NCI-H128 (cell line): ENCODE data around the gene KRTAP10-1.
"Not testable (repeated sequence)": the region's sequence is repeated elsewhere in the genome, so short reads cannot be mapped to it uniquely, and the experiment has no call there.

ENCODE experiments used
- DNase-seq: peaks from one replicate; lab custom pipeline; 2025; ENCODE audit not compliant: unreplicated experiment; lab: John Stamatoyannopoulos, UW

The KRTAP10-1 gene, protein sequence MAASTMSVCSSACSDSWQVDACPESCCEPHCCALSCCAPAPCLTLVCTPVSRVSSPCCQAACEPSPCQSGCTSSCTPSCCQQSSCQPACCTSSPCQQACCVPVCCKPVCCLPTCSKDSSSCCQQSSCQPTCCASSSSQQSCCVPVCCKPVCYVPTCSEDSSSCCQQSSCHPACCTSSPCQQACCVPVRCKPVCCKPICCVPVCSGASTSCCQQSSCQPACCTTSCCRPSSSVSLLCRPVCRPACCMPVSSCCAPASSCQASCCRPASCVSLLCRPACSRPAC

DNA sequence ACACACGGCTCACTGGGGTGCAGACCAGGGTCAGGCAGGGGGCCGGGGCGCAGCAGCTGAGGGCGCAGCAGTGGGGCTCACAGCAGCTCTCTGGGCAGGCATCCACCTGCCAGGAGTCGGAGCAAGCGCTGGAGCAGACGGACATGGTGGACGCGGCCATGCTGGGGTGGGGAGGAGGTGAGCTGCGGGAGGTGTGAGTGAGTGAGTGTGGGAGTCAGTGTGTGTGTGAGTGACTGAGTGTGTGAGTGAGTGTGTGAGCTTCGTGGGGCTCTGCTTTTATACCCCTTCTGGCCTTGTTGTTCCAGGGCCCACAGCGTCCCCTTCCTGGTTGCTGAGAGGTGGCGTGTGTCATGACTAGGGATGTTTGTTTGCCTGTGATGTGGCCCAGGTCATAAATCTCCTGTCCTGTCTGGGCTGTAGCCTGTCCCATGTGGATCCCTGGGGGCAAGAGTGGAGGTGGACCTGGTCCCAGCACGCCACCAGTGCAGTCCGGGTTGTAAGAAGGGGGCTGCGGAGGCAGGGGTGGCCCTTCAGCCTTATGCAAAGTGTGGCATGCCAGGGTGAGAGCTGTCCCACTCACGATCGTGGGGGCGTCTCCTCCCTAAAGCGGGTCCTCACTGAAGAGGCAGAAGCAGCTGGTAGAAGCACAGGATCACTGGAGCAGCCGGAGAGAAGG, at the start of gene KRTAP10-1:
Gene KRTAP10-1, minus strand, starts transcription at position 205 of the 676 bp plus-strand sequence. Its CDS starts 45 bp downstream, at position 160.
- no peak for DNase-seq

DNA sequence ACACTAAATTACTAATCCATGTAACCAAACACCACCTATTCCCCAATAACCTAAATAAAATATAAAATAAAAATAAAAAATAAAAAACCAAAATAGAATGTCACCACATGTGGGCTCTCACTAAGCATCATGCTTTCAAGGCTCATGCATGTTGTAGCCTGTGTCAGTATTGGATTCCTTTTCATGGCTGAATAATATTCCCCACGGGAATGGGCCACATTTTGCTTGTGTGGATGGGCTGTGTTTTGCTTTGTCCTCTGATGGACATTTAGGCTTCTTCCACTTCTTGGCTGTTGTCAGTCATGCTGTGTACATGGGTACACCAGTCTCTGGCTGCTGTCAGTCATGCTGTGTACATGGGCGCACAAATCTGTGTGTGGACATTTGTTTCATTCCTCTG, 49.1 kb upstream of the KRTAP10-1 start:
- DNase-seq: no peak

DNA sequence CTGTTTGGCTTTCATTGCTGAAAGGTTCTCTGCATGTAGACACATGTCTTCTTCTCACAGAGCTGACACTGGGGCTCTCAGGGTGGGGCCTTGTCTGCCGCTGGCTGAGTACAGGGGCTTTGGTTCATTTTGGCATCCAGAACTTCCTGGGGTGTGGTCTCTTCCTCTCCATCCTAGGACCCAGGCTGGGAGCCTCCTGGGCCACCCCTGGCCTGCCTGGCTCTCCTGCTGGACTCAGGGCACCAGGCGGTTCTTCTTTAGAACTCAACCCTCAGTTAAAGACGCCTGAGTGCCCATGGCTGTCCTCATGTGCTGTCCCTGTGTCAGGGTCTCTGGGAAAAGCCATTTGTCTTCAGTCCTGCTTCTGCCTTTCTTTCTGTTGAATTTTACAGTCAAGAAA, 45.9 kb upstream of the KRTAP10-1 start:
- DNase-seq: no peak

DNA sequence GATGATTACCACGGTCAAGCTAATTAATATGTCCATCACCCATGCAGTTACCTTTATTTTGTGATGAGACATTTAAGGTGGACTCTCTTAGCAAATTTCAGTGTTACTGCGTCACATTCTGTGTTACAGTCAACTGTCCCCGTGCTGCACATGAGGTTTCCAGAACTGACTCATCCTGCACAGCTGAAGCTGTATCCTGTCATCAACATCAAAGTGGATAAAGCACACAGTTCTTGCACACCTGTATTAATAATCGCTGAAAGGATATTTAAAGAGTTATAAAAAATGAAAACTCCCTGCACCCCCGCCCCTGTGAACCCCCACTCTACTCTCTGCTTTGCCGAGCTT, 43.8 kb upstream of the KRTAP10-1 start:
- no peak for DNase-seq

DNA sequence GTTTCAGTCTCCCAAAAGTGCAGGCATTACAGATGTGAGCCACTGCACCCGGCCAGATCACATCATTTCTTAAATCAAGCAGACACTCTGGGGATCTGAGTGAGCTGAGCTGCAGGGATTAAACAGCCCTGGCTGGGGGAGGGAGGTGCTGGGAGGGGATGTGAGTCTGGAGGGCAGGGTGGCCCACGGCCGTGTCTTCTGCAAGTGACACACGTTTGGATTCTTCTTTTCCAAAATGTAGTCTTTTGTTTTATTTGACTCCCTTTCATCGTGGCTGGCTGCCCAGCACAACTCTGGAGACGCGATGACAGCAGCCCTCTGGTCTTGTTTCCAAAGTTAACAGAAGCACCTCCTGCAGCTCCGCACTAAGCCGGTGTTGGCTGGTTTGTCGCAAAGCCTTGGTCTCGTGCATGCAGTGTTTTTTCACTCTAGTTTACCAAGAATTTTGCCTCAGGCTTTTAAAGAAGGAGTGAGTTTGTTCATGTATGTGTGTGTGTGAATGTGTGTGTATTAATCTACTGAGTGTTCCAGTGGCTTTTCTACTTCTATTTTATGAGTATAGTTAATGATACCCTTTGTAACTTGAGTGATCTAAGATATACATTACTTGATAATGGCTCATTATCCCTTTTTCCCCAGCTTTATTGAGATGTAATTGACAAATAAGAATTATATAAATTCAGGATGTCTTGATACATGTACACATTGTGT, 43.2 kb upstream of the KRTAP10-1 start:
- DNase-seq: no peak

DNA sequence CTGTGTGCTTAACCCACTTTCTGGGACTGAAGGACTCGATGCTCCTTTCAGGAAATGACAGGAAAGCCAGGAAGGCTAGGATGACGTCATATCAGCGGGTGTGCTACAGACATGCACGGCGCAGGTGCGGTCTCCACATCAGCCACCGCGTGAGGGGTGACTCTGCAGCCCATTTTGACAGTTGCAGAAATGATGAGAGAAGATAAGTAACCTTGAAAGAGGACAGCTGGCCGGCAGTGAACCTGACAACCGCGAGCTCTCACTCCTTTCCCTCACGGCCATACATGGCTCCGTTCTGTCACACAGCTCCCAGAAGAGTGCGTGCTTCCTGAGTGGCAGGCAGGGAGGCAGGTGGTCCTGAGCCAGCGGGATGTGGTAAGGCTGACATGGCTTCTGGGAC, 42.1 kb upstream of the KRTAP10-1 start:
- no peak for DNase-seq

DNA sequence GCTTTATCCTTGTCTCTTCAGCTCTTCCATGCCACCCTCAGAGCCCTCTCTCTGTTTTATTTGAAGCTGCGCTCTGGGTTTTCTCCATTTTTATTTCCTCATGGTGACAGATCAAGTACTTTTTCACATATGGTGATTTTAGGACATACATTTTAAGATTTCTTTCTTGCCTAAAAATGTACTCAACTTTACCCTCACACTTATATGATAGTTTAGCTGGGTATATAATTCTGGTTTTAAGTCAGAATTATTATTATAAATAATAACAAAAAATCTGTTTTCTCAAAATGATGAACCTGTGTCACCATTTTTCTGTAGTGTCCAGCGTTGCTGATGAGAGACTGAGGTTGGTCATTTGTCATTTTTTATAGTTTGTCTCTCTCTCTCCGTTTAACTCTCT, 41.2 kb upstream of the KRTAP10-1 start:
- no peak for DNase-seq

DNA sequence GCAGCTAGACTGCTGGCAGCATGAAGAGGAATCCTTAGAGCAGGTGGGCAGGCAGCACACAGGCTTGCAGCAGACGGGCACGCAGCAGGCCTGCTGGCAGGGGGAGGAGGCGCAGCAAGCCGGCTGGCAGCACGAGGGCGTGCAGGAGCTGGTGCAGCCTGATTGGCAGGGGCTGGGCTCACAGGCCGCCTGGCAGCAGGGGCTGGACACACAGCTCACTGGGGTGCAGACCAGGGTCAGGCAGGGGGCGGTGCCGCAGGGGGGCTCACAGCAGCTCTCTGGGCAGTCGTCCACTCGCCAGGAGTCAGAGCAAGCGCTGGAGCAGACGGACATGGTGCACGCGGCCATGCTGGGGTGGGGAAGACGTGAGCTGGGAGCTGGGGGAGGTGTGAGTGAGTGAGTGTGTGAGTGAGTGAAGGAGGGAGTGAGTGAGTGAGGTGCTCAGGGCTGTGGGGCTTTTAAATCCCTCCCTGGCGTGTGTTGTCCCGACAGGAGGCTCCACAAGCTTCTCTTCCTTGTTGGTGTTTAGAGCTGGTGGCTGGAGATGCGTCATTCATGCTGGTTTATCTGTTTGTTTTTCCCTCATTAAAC, 40.3 kb upstream of the KRTAP10-1 start, which contains the start of gene KRTAP10-5:
Gene KRTAP10-5, minus strand, starts transcription at position 374 of the 591 bp plus-strand sequence. Its CDS starts 26 bp downstream, at position 348.
- DNase-seq: not testable (repeated sequence)

DNA sequence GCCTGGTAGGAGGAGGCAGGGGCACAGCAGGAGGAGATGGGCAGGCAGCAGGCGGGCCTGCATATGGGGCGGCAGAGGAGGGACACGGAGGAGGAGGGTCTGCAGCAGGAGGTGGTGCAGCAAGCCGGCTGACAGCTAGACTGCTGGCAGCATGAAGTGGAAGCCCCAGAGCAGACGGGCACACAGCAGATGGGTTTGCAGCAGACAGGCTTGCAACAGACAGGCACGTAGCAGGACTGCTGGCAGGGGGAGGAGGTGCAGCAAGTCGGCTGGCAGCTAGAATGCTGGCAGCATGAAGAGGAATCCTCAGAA, 39.8 kb upstream of the KRTAP10-1 start:
- DNase-seq: no peak

DNA sequence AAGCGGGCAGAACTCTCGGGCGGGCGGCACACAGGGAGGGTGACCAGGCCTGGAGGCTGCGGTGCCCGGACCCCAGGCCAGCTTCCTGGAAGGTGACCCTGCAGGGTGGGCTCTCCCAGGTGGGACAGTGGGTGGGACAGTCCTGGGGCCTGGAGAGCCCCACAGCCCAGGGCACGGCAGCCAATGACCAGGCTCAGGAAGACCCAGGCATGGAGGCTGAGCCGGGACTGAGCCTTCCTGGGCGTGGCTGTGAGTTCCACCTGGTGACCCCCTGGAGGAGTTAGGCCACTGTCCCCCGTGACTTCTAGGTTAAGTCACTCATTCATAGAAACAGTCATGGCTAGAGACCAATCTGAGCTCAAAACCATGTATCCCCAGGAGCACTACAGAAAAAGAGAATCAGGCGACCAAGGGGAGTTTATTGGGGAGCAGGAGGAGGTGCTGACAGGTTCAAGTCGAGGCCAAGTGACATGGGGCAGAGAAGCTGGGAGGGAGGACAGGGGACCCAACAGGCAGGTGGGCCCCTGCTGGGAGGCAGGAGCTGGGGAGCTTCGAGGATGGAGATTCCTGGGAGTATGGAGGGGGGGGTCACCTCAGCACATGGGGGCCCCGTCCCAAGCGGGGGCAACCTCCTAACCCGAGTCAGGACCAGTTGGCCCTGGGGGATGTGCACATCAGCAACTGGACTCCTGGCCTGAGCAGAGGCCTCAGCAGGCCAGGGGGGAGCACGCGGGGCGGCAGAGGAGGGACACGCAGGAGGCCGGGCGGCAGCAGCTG, 39.2 kb upstream of the KRTAP10-1 start:
- no peak for DNase-seq

DNA sequence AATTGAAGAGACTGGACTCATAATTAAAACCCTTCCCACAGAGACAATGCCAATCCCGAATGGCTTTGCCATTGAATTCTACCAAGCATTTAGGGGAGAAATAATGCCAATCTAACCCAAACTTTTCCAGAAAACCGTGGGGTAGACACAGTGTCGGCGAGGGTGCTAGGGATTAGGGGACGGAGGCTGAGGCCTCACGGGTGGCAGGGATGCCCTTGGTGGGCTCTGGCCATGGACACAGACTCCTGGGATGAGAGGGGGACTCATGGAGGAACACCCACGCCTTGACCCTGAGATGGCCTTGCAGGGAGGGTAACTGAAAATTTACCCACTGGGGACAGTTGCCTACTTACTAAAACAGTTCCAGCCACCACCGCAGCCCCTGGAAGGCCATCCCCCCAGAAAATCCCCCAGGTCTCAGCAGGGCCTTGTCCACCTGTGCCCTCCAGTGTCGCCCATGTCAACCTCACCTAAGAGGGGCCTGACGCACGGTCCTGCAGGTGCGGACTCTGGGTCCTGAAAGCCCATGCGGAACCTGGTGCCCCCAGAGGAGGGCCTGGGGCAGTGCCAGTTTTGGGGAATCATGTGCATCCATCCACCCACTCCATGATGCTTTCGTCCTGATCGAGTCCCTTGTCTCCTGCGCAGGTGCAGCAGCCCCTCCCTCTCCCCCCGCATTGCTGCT, 38.5 kb upstream of the KRTAP10-1 start:
- DNase-seq: no peak

DNA sequence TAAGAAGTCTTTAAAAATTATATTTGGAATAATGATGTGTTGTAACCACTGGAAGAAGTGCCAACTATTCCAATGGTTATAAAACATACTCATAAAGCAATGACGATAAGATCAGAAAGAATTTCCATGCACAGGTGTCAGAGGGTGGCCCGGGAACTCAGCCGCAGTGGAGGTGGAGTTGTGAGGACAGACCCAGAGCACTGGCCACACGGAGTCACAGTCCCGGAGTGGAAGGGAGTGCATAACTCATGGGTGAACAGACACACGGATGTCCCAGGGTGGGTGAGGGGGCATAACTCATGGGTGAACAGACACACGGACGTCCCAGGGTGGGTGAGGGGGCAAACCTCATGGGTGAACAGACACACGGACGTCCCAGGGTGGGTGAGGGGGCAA, 36.0 kb upstream of the KRTAP10-1 start:
- DNase-seq: no peak

DNA sequence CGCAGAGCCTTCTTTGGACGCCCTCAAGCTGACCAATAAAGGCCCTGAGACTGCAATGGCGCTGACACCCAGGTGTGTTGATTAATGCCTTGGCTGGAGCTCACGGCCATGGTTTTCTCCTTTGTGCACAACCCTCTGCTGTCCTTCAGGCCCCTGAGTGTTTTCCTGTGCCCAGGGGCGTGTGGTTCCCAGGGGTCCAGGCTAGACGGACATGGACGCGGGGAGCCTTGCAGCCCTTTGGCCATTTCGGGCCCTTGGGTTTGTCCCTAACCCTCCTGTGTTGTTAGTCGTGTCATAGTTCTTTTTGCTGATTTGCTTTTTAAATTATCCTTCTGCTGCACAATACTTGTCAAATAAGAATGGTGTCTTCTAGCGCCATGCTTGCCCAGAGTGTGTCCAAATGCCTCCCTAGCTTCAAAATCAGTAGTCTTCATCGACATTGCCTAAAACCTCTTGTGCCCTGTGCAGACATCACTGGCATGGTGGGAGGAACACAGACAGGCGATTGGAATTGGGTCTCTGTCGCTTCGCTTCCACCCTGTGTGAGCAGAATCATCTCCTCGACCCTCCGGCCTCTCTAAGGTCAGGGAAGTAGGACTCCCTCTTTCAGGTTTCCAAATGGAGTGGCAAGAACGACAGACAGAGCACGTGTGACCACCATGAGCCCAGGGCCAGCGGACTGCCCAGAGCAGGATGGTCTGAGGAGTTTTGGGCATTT, 35.5 kb upstream of the KRTAP10-1 start:
- no peak for DNase-seq

DNA sequence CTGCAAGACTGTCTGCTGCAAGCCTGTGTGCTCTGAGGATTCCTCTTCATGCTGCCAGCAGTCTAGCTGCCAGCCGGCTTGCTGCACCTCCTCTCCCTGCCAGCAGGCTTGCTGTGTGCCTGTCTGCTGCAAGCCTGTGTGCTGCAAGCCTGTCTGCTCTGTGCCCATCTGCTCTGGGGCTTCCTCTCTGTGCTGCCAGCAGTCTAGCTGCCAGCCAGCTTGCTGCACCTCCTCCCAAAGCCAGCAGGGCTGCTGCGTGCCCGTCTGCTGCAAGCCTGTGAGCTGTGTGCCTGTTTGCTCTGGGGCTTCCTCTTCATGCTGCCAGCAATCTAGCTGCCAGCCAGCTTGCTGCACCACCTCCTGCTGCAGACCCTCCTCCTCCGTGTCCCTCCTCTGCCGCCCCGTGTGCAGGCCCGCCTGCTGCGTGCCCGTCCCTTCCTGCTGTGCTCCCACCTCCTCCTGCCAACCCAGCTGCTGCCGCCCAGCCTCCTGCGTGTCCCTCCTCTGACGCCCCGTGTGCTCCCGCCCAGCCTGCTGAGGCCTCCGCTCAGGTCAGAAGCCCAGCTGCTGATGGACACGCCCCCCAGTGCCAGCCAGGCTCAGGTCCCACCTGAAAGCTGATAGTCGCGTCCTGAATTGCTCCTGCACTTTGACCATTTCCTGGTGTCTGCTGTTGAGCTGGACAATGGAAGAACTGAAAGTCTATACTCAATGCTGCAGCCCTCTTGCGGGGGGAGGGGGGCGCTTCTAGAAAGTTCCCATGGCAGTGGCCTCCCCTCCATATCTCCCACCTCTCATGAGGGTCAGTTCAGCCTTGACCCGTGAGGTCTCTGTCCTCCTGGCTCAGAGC, 34.7 kb upstream of the KRTAP10-1 start:
- DNase-seq: no peak

DNA sequence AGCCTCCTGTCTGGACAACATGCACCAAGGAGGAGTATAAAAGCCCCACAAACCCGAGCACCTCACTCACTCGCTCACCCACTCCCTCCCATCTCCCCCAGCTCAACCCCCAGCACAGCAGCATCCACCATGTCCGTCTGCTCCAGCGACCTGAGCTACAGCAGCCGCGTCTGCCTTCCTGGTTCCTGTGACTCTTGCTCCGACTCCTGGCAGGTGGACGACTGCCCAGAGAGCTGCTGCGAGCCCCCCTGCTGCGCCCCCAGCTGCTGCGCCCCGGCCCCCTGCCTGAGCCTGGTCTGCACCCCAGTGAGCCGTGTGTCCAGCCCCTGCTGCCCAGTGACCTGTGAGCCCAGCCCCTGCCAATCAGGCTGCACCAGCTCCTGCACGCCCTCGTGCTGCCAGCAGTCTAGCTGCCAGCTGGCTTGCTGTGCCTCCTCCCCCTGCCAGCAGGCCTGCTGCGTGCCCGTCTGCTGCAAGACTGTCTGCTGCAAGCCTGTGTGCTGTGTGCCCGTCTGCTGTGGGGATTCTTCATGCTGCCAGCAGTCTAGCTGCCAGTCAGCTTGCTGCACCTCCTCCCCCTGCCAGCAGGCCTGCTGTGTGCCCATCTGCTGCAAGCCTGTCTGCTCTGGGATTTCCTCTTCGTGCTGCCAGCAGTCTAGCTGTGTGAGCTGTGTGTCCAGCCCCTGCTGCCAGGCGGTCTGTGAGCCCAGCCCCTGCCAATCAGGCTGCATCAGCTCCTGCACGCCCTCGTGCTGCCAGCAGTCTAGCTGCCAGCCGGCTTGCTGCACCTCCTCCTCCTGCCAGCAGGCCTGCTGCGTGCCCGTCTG, 33.8 kb upstream of the KRTAP10-1 start, which contains the start of gene KRTAP10-4:
Gene KRTAP10-4, plus strand, starts transcription at position 100 of the 827 bp plus-strand sequence. Its CDS starts 30 bp downstream, at position 130.
- DNase-seq: not testable (repeated sequence)

DNA sequence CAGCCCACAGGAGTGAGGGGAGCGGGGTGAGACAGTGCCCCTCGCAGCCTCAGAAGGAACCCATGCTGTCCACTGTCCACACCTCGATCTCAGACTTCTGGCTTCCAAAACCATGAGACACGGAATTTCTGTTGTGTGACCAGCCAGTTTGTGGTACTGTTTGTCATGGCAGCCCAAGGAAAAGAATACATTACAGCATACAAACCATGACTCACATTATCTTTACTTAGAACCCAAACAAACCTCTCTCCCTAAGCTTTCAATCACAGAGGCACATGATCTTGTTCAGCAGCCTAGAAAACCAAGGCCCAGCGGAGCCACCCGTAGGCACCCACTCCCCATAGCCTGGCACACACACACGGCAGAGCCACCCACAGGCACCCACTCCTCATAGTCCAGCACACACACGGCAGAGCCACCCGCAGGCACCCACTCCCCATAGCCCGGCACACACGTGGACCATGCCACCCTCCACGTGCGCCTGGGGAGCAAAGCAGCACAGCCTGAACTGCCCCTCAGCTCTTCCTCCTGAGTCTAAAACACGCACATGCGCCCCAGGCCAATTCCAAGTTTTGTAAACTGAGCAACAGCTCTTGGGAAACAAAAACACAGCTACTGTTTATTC, 33.1 kb upstream of the KRTAP10-1 start:
- no peak for DNase-seq
